HG02970 (cell line): ENCODE results near the gene MRPL21.

ENCODE experiments used
- ATAC-seq: cut with Tn5 transposase; IDR thresholded peaks from one replicate; pipeline ENCODE4 v1.9.1; 2021; ENCODE audit warnings: mild to moderate bottlenecking, moderate library complexity, moderate number of reproducible peaks; ENCODE audit not compliant: unreplicated experiment, low FRiP score

Gene MRPL21

DNA sequence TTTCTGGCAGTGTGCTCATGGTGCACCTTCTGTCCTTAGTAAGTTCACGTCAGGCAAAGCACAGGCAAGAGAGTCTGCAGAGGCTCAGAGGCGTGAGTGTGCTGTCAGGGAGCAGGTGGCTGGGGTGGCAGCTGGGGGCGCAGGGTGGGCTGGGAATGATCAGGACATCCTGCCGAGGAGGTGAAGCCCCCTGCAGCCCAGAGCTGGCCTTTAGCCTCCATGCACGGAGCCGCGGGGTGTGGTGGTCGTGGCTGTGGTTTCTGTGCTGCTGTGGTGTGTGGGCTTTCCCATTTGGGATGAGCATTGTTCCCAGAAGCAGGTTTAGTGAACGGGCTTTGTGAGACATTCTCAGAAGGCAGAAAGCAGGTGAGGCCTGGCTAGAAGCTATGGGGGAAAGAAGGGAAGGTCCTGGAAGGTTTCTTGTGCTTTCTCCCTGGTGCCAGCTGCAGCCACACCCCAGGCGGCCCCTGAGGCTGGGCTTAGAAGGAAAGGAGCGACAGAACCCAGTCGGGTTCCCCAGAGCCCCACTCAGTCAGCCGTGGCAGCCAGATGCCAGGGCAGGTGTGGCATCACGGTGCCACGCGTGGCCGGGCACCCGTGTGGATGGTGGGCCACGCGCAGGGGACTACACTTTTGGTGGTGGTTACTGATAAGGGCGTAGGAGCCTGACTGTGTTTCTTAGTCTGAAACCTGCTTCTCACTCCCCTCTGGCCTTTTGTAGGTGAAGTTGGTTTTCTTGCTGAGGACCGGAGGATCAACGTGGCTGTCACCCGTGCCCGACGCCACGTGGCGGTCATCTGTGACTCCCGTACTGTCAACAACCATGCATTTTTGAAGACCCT, 32.1 kb upstream of the MRPL21 start:
- ATAC-seq = no peak

DNA sequence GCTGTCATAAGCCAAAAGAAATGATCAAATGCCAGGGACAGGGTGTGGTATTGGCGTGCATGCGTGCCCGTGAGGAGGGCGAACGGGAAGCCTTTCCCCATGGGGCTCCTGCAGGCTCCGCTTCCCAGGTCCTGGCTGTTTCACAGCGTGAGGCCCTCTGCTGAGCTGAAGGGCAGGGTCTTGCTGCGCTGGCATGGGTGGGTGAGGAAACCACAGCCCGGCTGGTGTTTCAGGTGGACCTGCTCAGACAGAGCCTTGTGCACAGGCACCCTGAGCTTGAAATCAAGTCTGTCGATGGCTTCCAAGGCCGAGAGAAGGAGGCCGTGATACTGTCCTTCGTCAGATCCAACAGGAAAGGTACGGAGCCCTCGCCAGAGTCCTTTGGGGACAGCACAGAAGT, 31.4 kb upstream of the MRPL21 start:
- no peak for ATAC-seq

- no peak for ATAC-seq
These were observed 31.0 kb upstream of the MRPL21 start for GRCh38 chr11:68934666-68935065.

GRCh38 chr11:68934321-68934645, 30.7 kb upstream of the MRPL21 start:
- ATAC-seq = no peak

- no peak for ATAC-seq
These were observed 30.1 kb upstream of the MRPL21 start for GRCh38 chr11:68933605-68934320.

GRCh38 chr11:68932933-68933577, 29.4 kb upstream of the MRPL21 start:
- no peak for ATAC-seq

GRCh38 chr11:68932358-68932757, 28.7 kb upstream of the MRPL21 start:
- no peak for ATAC-seq

DNA sequence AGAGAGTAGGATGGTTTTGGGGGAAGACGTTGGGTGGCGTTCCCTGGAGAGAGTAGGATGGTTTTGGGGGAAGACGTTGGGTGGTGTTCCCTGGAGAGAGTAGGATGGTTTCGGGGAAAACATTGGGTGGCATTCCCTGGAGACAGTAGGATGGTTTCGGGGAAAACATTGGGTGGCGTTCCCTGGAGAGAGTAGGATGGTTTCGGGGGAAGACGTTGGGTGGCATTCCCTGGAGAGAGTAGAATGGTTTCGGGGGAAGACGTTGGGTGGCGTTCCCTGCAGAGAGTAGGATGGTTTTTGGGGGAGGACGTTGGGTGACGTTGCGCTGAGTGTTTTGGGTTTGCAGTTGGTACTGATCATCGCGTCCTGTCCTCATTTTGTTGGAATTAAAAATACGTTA, 28.3 kb upstream of the MRPL21 start:
- no peak for ATAC-seq

DNA sequence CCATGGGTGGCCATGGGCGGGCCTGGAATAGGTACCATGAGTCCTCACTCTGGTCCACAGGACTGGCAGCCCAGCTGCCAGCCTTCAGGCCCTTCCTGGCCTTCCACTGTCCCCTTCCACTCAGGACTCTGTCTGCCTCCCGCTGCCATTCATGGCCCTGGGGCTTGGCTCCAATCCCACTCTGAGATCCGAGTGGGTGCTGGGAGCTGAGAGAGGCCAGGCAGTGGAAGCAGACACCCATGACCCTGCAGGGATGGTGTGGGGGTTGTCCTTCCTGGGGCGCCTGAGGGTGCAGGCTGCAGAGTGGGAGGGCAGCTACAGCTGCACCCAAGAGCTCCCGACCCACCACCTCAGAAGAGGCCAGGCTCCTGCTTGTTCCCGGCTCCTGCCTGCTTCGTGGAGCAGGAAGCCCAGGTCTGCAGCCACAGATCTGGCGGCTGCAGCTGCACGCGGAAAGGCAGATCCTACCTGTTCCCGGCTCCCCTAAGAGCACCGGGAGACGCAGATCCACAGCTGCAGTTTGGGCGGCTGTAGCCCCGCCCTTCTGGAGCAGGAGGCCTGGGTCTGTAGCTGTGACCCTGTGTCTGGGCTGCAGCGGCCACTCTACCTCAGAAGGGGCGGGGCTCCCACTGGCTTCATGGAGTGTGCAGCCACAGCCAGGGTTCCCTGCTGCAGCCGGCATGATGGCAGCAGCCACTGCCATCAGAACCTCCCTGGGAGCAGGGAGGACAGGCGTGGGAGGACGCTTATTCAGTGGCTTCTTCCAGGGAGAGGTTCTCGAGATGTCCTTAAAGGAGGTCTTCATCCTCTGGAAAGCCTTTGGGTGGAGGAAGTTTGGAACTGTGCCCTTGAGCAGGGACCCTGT, 27.6 kb upstream of the MRPL21 start:
- no peak for ATAC-seq

DNA sequence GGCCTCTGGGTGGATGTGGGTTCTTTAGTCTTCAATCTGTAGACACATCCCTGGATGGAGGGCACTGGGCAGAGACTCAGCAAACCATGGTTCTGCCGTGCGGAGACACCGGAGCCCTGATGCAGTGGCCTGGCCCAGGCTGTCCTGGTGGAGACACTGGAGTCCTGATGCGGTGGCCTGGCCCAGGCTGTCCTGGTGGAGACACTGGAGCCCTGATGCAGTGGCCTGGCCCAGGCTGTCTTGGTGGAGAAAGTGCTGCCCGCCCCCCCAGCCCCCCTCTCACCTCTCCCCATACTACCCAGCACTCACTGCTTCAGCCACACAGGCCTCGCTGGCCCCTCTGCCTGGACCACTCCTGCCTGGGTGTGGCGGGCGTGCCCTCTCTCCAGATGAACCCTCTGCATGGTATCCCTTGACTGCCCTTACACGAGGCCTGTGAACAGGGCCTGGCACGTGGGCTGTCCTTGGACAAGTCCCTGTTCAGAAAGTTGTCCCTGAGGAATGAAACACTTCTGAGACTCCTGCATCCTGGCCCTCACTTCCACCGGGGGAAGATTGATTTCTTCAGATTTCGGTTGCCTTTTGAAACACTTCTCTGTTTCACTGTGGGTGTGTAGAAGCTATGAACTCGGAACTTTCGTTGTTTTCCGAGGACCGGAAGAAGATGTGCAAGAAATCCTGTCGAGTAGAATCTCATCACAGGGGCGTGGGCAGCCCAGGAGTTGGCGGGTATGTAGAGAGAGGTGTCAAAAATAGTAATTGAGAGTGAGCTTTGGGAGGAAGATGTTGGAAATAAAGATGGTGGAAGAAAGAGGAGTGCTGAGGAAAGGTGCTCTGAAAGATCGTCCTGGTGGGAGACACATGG, 26.3 kb upstream of the MRPL21 start:
- ATAC-seq = no peak

GRCh38 chr11:68929135-68929534, 25.5 kb upstream of the MRPL21 start:
- ATAC-seq = no peak

GRCh38 chr11:68928136-68928880, 24.7 kb upstream of the MRPL21 start:
- ATAC-seq = no peak

- no peak for ATAC-seq
These were observed 23.9 kb upstream of the MRPL21 start for GRCh38 chr11:68927280-68928135.

- no peak for ATAC-seq
These were observed 22.0 kb upstream of the MRPL21 start for GRCh38 chr11:68925611-68926010.

GRCh38 chr11:68924073-68924925, 20.7 kb upstream of the MRPL21 start:
- no peak for ATAC-seq

- no peak for ATAC-seq
These were observed 20.0 kb upstream of the MRPL21 start for GRCh38 chr11:68923614-68924013.

GRCh38 chr11:68916439-68916838, 12.8 kb upstream of the MRPL21 start:
- ATAC-seq = no peak
